ENCODE data around the gene MIAT. TPM values are rescaled to one million over a fixed set of nuclear protein-coding genes. Genes with fewer than 3 reads are reported as not detected.

The MIAT gene
- total and polyA plus RNA-seq, 11 donors = 0.12 to 2.7 (median 0.47) TPM

DNA sequence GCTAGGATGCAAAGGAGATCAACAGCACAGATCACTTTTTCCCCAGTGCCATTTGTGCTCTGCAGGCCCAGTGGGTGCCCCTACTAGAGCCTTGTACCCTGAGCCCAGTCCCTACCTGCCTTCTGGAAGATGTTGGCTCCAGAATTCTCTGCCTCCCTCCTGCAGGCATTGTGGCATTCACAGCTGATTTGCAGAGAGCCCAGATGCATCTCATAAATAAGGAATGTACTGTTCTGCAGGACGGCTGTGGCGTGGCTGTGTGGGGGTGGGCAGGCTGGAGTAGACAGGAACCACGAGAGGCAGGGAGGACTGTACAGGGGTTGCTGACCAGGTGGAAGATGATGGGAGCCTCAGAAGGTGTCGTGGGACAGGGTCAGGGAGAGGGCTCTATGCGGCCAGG, 11.2 kb upstream of the MIAT start:
- Histone ChIP-seq H3K4me1 (peaks cover 0 to 56% (median 7%) of the 10 kb centered on the region in 12 donors), H3K27me3 (peaks cover 0 to 34% (median 12%) of the 10 kb centered on the region in 9 donors), H3K9me3 (no peaks in the 10 kb centered on the region), H3K4me3 (no peak overlapping the region), H3K36me3 (no peaks in the 10 kb centered on the region), H3K27ac (no peak overlapping the region)
- TF ChIP-seq, protein P1, sequence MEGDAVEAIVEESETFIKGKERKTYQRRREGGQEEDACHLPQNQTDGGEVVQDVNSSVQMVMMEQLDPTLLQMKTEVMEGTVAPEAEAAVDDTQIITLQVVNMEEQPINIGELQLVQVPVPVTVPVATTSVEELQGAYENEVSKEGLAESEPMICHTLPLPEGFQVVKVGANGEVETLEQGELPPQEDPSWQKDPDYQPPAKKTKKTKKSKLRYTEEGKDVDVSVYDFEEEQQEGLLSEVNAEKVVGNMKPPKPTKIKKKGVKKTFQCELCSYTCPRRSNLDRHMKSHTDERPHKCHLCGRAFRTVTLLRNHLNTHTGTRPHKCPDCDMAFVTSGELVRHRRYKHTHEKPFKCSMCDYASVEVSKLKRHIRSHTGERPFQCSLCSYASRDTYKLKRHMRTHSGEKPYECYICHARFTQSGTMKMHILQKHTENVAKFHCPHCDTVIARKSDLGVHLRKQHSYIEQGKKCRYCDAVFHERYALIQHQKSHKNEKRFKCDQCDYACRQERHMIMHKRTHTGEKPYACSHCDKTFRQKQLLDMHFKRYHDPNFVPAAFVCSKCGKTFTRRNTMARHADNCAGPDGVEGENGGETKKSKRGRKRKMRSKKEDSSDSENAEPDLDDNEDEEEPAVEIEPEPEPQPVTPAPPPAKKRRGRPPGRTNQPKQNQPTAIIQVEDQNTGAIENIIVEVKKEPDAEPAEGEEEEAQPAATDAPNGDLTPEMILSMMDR (IDR thresholded peaks at IDR 0.05) = no peak
- TF ChIP-seq POLR2A (IDR thresholded peaks at IDR 0.05) = no peak
- WGBS, 4 donors = 47 to 66% (median 57%) methylated on average over 5 of the region's 5 CpGs
- DNase-seq (no peak), ATAC-seq (no peak)
- intact Hi-C loops (cut with DNase I) = no loop called here

DNA sequence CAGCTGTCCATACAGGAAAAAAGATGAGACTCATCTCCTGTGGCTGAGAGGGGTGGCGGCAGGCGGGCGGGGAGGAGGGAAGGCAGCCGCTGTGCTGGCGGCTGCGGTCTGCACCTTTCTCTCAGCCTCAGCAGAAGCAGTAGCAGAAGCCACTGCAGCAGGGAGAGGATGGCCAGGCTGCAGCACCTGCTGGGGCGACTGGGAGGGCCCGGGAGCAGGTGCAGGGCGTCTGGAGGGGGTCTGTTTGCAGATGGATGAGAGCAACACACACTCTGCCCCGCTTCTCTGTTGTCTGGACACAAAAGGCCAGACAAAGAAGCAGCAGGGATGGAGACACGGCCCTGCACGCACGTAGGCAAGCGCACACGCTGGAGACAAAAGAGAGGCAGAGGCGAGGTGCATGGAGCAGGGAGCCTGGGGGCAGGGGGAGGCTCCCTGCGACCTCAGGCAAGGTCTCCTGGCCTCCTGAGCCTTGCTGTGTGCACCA, 9.3 kb upstream of the MIAT start:
- Histone ChIP-seq H3K27ac (peak overlapping the region in 1 of 12 donors; percentile 50), H3K9me3 (no peaks in the 10 kb centered on the region), H3K4me3 (no peak overlapping the region), H3K36me3 (no peaks in the 10 kb centered on the region), H3K4me1 (peaks cover 0 to 50% (median 5%) of the 10 kb centered on the region in 12 donors), H3K27me3 (peaks cover 0 to 38% (median 12%) of the 10 kb centered on the region in 9 donors)
- ATAC-seq (no peak), DNase-seq (peak in 1 of 5 donors; percentile 67)
- intact Hi-C loops (cut with DNase I) = no loop called here
- WGBS, 4 donors = 16 to 29% (median 24%) methylated on average over 16 to 17 of the region's 17 CpGs
- TF ChIP-seq POLR2A (IDR thresholded peaks at IDR 0.05) = no peak
- TF ChIP-seq, protein P1 (IDR thresholded peaks at IDR 0.05) = no peak

DNA sequence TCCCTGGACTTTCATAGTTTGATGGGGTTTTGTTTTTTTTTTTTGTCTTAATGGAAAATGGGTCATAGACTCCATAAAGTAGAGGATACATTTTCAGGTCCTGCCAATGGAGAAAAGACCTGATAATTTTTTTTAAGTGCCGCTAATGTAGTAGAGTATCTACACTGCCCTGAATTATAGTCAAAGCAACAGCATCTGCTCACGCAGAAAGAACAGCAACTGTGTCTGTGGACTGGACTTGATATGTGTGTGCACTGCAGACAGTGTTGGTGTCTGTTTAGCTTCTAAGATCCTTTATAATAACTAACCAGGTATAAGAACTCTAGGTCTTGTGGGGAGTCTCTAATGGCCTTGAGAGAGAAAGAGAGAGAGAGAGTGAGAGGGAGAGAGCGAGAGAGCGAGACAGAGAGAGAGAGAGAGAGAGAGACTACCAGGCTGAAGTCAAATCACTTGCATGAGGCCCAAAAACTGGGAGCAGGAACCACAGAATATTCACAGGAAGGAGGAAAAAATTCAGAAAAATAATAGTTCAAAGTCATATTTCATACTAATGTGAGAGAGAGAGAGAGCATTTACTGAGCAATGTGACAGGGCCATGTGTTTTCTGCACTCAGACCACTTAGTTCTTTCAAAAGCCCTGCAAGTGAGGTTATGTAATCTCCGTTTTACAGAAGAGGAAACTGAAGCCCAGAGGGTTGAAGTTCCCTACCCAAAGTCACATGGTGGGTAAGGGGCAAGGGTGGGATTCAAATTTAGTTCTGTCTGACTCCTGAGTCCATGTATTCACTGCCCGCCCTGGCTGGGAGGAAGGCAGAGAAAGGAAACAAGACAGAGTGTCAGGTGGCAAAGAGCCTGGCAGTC, 8.6 kb upstream of the MIAT start:
- Histone ChIP-seq H3K27ac (peak overlapping the region in 1 of 12 donors; percentile 50), H3K36me3 (no peaks in the 10 kb centered on the region), H3K9me3 (no peaks in the 10 kb centered on the region), H3K4me1 (peaks cover 0 to 42% (median 5%) of the 10 kb centered on the region in 12 donors), H3K27me3 (peaks cover 0 to 39% (median 12%) of the 10 kb centered on the region in 9 donors), H3K4me3 (no peak overlapping the region)
- no peak for ATAC-seq
- DNase-seq = no peak
- WGBS, 4 donors = 76 to 81% (median 78%) methylated on average over 6 of the region's 6 CpGs
- TF ChIP-seq POLR2A (IDR thresholded peaks at IDR 0.05) = no peak
- TF ChIP-seq, protein P1 (IDR thresholded peaks at IDR 0.05) = no peak
- intact Hi-C loops (cut with DNase I) = no loop called here

DNA sequence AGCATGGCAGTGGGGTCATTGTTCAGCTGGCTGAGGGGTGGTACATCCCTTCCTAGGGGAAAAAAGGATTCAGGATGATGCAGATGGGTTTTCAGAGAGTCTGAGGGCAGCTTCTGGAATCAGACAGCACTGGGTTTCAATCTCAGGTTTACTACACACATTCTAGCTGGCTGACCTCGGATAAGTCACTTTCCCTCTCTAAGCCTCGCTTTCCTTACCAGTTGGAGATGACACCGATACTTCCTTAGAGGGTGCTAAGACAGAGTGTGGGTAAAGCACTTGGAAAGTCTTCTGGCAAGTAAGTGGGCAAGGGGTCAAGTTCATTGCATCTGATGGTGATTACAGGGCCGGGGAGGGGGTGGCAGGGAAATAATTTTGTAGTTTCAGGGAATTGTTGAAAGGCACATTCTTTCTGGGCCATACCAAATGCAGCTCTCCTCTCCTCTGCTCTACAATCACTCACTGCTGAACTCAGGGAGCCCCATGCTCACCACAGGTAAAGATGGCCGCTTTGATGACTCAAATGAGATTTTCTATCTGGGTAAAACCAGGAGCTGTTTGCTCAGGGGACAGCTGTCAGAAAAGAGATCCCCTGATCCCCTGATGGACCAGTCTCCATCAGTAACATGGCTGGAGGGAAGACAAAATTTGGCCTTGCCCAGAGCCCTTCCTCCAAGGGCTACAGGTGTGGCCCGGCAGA, 6.5 kb upstream of the MIAT start:
- Histone ChIP-seq H3K36me3 (no peaks in the 10 kb centered on the region), H3K4me1 (peaks cover 0 to 22% (median 0%) of the 10 kb centered on the region in 12 donors), H3K9me3 (no peaks in the 10 kb centered on the region), H3K27me3 (peaks cover 0 to 52% (median 12%) of the 10 kb centered on the region in 9 donors), H3K27ac (no peak overlapping the region), H3K4me3 (no peak overlapping the region)
- intact Hi-C loops (cut with DNase I) = loop anchor here in 1 of 10 donors (5.0 kb wide), 1 partner anchor 149 kb away; no protein-coding TSS in a partner anchor
- DNase-seq (no peak), ATAC-seq (no peak)
- 75 to 79% (median 78%) methylated on average over 6 of the region's 6 CpGs for WGBS, 4 donors
- no peak for TF ChIP-seq POLR2A (IDR thresholded peaks at IDR 0.05)
- TF ChIP-seq, protein P1 (IDR thresholded peaks at IDR 0.05) = no peak

Measured in heart left ventricle (tissue), 16 donors.